ENCODE measurements around the gene GLIPR2.

GRCh38 chr9:36138496-36138895, 2.0 kb downstream of the GLIPR2 start:
- no peak for TF ChIP-seq RXRA (CRISPR knock-in tag; IDR thresholded peaks at IDR 0.05)
- no peak for TF ChIP-seq RFX5 (IDR thresholded peaks at IDR 0.05; ENCODE audit: low read depth, low read length)
- no peak for TF ChIP-seq ZNF121 (CRISPR knock-in tag; IDR thresholded peaks at IDR 0.05)
- no peak for TF ChIP-seq ZFP91 (CRISPR knock-in tag; IDR thresholded peaks at IDR 0.05; ENCODE audit: borderline replicate concordance)
- TF ChIP-seq FOXM1 (CRISPR knock-in tag; IDR thresholded peaks at IDR 0.05) = no peak
- no peak for TF ChIP-seq CTCF (CRISPR knock-in tag; IDR thresholded peaks at IDR 0.05)
- TF ChIP-seq ZHX1 (CRISPR knock-in tag; IDR thresholded peaks at IDR 0.05; ENCODE audit: low read depth) = no peak
- TF ChIP-seq ZNF713 (CRISPR knock-in tag; IDR thresholded peaks at IDR 0.05) = no peak
- no peak for TF ChIP-seq SKIL (CRISPR knock-in tag; IDR thresholded peaks at IDR 0.05; ENCODE audit: borderline replicate concordance)
- TF ChIP-seq SIN3A (IDR thresholded peaks at IDR 0.05; ENCODE audit: borderline replicate concordance, low read depth, low read length) = no peak
